Esophagus muscularis mucosa (tissue), 3 donors: ENCODE measurements around the gene URM1.

Experiments used
- POLR2A ChIP-seq: fragments of 450-650 bp; IDR thresholded peaks from one replicate; pipeline ENCODE4 v1.6.1; 2017; ENCODE audit warnings: antibody characterized with exemption, moderate library complexity, mild to moderate bottlenecking, low read depth
- TF ChIP-seq, protein P1 (sequence below), 3 experiments: fragments of 200-600 bp in 2 of 3; fragments of 450-650 bp in 1 of 3; sonication (generic) in 2 of 3; IDR thresholded peaks; one replicate each; pipeline ENCODE4 v1.5.1; 2017 to 2019; ENCODE audit warnings: antibody characterized with exemption in 3 of 3, mild to moderate bottlenecking in 2 of 3, moderate library complexity in 1 of 3

DNA sequence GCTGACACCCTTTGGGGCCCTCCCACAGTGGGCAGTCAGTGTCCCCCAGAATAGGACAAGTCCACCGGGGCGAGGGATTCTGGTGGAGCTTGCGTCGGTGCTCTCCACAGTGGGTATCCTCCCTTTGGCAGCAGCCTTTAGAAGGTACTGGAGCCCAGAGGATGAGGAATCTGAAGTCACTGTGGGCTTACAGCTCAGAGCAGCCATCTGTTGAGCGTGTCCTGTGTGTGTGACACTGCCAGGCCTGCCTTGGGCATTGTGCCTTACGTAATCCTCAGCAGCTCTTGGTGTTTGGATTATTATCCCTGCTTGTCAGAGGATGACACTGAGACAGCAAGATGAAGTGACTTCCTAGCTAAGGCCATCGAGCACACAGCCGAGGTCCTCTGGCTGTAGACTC, 12.6 kb downstream of the URM1 start:
- TF ChIP-seq, protein P1, sequence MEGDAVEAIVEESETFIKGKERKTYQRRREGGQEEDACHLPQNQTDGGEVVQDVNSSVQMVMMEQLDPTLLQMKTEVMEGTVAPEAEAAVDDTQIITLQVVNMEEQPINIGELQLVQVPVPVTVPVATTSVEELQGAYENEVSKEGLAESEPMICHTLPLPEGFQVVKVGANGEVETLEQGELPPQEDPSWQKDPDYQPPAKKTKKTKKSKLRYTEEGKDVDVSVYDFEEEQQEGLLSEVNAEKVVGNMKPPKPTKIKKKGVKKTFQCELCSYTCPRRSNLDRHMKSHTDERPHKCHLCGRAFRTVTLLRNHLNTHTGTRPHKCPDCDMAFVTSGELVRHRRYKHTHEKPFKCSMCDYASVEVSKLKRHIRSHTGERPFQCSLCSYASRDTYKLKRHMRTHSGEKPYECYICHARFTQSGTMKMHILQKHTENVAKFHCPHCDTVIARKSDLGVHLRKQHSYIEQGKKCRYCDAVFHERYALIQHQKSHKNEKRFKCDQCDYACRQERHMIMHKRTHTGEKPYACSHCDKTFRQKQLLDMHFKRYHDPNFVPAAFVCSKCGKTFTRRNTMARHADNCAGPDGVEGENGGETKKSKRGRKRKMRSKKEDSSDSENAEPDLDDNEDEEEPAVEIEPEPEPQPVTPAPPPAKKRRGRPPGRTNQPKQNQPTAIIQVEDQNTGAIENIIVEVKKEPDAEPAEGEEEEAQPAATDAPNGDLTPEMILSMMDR (IDR thresholded peaks at IDR 0.05) = no peak
- no peak for TF ChIP-seq POLR2A
